ENCODE data around the gene LANCL1. TPM values are rescaled to one million over a fixed set of nuclear protein-coding genes. Genes with fewer than 3 reads are reported as not detected.

The LANCL1 gene
- total RNA-seq, 2 donors from 2014 or later, result 68.4 to 88.1 TPM

- Histone ChIP-seq H3K9ac (ENCODE audit: extremely low read depth, low read length, poor library complexity, severe bottlenecking) (no peak overlapping the region), H3K4me3 (ENCODE audit: low read length) (no peak overlapping the region), H3K4me1 (ENCODE audit: control insufficient read depth, insufficient read depth, low read length) (peaks cover 12% of the 10 kb centered on the region), H3K27me3 (ENCODE audit: control insufficient read depth, insufficient read depth, low read length, poor library complexity, severe bottlenecking) (no peaks in the 10 kb centered on the region), H3K27ac (ENCODE audit: low read depth, low read length) (no peak overlapping the region), H3K9me3 (ENCODE audit: control insufficient read depth, low read length) (no peaks in the 10 kb centered on the region), H3K36me3 (ENCODE audit: control insufficient read depth, insufficient read depth, low read length) (peaks cover 25% of the 10 kb centered on the region)
- no peak for DNase-seq
- no peaks in the 10 kb centered on the region for H3K9me3 Mint-ChIP-seq
- peaks cover 31% of the 10 kb centered on the region for H3K4me1 Mint-ChIP-seq
- WGBS, 2 experiments (ENCODE audit: insufficient coverage in 1 of 2, insufficient read length in 1 of 2), result 78 to 84% methylated on average over 4 to 5 of the region's 5 CpGs
- H3K27me3 Mint-ChIP-seq (ENCODE audit: insufficient read depth), result no peaks in the 10 kb centered on the region
- TF ChIP-seq, protein P1, sequence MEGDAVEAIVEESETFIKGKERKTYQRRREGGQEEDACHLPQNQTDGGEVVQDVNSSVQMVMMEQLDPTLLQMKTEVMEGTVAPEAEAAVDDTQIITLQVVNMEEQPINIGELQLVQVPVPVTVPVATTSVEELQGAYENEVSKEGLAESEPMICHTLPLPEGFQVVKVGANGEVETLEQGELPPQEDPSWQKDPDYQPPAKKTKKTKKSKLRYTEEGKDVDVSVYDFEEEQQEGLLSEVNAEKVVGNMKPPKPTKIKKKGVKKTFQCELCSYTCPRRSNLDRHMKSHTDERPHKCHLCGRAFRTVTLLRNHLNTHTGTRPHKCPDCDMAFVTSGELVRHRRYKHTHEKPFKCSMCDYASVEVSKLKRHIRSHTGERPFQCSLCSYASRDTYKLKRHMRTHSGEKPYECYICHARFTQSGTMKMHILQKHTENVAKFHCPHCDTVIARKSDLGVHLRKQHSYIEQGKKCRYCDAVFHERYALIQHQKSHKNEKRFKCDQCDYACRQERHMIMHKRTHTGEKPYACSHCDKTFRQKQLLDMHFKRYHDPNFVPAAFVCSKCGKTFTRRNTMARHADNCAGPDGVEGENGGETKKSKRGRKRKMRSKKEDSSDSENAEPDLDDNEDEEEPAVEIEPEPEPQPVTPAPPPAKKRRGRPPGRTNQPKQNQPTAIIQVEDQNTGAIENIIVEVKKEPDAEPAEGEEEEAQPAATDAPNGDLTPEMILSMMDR (conservative IDR thresholded peaks at IDR 0.05), result no peak
- H3K36me3 Mint-ChIP-seq (ENCODE audit: low read depth), result peaks cover 39% of the 10 kb centered on the region
- H3K27ac Mint-ChIP-seq, result no peak overlapping the region
- no peak overlapping the region for H3K4me3 Mint-ChIP-seq
Observed at GRCh38 chr2:210459880-210460279, 16.7 kb downstream of the LANCL1 start.

- Histone ChIP-seq H3K9me3 (ENCODE audit: control insufficient read depth, low read length) (no peaks in the 10 kb centered on the region), H3K4me1 (ENCODE audit: control insufficient read depth, insufficient read depth, low read length) (peaks cover 12% of the 10 kb centered on the region), H3K4me3 (ENCODE audit: low read length) (no peak overlapping the region), H3K9ac (ENCODE audit: extremely low read depth, low read length, poor library complexity, severe bottlenecking) (no peak overlapping the region), H3K27me3 (ENCODE audit: control insufficient read depth, insufficient read depth, low read length, poor library complexity, severe bottlenecking) (no peaks in the 10 kb centered on the region), H3K27ac (ENCODE audit: low read depth, low read length) (no peak overlapping the region), H3K36me3 (ENCODE audit: control insufficient read depth, insufficient read depth, low read length) (peaks cover 29% of the 10 kb centered on the region)
- H3K27me3 Mint-ChIP-seq (ENCODE audit: insufficient read depth), result no peaks in the 10 kb centered on the region
- H3K36me3 Mint-ChIP-seq (ENCODE audit: low read depth), result peaks cover 42% of the 10 kb centered on the region
- TF ChIP-seq, protein P1 (conservative IDR thresholded peaks at IDR 0.05), result no peak
- DNase-seq, result no peak
- no peaks in the 10 kb centered on the region for H3K9me3 Mint-ChIP-seq
- 87 to 94% methylated on average over 2 to 3 of the region's 3 CpGs for WGBS, 2 experiments (ENCODE audit: insufficient coverage in 1 of 2, insufficient read length in 1 of 2)
- no peak overlapping the region for H3K4me3 Mint-ChIP-seq
- no peak overlapping the region for H3K27ac Mint-ChIP-seq
- H3K4me1 Mint-ChIP-seq, result peaks cover 31% of the 10 kb centered on the region
Observed at GRCh38 chr2:210459407-210459806, 17.2 kb downstream of the LANCL1 start.

GRCh38 chr2:210458395-210458794, 18.2 kb downstream of the LANCL1 start:
- TF ChIP-seq, protein P1 (conservative IDR thresholded peaks at IDR 0.05), result no peak
- WGBS, 2 experiments (ENCODE audit: insufficient coverage in 1 of 2, insufficient read length in 1 of 2), result 89 to 95% methylated on average over 4 of the region's 4 CpGs
- peaks cover 42% of the 10 kb centered on the region for H3K36me3 Mint-ChIP-seq (ENCODE audit: low read depth)

More at GRCh38 chr2:210458395-210458794, 18.2 kb downstream of the LANCL1 start:
- Mint-ChIP-seq H3K4me1 (peaks cover 28% of the 10 kb centered on the region), H3K27me3 (ENCODE audit: insufficient read depth) (no peaks in the 10 kb centered on the region), H3K9me3 (no peaks in the 10 kb centered on the region), H3K4me3 (no peak overlapping the region), H3K27ac (no peak overlapping the region)
- Histone ChIP-seq H3K27me3 (ENCODE audit: control insufficient read depth, insufficient read depth, low read length, poor library complexity, severe bottlenecking) (no peaks in the 10 kb centered on the region), H3K9ac (ENCODE audit: extremely low read depth, low read length, poor library complexity, severe bottlenecking) (no peak overlapping the region), H3K4me1 (ENCODE audit: control insufficient read depth, insufficient read depth, low read length) (peaks cover 12% of the 10 kb centered on the region), H3K4me3 (ENCODE audit: low read length) (no peak overlapping the region), H3K27ac (ENCODE audit: low read depth, low read length) (no peak overlapping the region), H3K36me3 (ENCODE audit: control insufficient read depth, insufficient read depth, low read length) (peaks cover 30% of the 10 kb centered on the region), H3K9me3 (ENCODE audit: control insufficient read depth, low read length) (no peaks in the 10 kb centered on the region)
- DNase-seq, result no peak
